Activated CD4-positive, alpha-beta T cell treated with anti-CD3 and anti-CD28 coated beads, Interleukin-2, amount 50 U/mL, for 48 hours (primary cell): ENCODE measurements around the gene TGFBR1.
"Not testable (repeated sequence)": the region's sequence is repeated elsewhere in the genome, so short reads cannot be mapped to it uniquely, and the experiment has no call there.

Experiments used
- DNase-seq, 2 experiments: peaks; one replicate each; pipeline ENCODE4 v3.0.0-alpha.2; 2020

TGFBR1 gene

GRCh38 chr9:99076483-99077171 is 28.3 kb upstream of the TGFBR1 start:
- DNase-seq: no peak

- no peak for DNase-seq
These were observed 26.2 kb upstream of the TGFBR1 start for GRCh38 chr9:99078717-99079116.

DNA sequence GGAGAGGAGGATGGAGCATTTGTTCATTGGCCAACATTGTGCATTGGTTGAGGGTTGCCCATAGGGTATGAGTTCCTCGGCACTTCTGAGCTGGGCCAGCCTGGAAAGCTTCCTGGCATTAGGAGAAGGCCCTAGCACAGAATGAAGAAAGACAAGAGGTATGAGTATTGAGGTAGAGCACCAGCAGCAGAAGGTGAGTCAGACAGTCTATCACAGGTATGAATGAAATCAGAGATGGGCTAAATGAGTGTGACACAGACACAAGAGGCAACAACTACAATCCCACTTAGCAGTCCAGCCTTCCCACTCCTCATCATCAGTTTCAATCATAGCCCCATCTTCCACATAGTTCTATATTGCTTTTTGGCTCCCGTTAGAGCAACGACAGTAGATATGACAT is 25.4 kb upstream of the TGFBR1 start:
- no peak for DNase-seq

DNA sequence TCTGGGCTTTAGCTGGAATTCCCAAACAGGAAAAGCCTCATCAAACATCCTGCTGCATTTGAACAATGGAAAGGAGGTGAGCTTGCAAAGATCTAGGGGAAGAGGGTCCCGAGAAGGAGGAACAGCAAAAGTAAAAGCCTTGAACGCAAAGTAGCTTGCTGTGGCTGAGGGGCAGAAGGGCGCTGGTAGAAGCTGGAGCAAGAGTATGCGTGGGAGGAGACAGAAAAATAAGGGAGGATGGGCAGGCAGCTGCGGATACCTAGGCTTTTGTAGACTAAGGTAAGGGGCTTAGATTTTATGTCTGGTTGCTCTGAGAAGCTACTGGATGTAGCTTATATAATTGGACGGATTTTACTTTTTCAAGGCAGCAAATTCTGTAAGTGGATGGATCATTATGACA is 21.9 kb upstream of the TGFBR1 start:
- no peak for DNase-seq

DNA sequence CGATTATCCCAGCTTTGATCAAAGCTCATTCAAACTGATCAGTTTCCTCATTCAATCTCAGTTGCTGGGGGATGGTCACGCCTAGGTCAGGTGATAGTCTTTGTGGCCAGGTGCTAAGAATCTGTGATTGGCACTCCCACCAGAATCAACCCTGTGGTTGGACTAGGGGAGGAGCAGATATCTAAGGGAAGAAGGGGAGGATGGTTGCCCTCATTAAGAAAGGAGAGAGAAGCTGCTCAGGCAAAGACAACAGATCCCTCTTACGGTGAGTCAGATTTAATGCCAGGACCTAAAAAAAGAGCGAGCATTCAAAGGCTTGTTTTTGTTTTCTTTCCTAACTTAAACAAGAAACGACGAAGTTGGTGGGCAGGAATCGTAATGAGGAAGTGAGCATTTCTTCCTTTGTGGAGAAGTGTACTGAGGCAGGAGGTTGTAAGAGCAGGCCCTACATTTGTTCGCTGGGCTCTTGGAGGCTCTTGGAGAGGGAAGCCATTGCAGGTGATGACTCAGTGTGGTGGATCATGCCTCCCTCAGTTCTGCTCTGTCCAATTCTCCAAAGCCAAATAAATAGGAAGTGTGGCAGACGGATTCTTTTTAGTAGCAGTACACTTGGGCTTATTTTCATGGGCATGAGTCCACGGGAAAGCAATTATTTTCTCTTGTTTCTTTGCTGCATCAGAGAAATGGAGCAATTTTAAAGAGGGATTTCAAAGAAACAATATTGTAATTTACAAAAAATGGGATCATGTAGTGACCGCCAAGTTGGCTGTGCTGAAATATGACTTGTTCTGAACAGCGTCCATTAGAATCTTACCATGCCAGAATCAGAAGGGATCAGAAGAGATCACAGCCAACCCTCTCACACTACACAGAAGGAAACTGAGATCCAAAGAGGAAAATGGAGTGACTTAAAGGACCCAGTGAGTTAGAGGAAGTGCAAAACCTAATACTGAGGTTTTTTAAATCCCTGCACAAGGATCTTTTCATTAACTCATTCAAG is 18.7 kb upstream of the TGFBR1 start:
- no peak for DNase-seq

GRCh38 chr9:99087462-99087861 is 17.5 kb upstream of the TGFBR1 start:
- no peak for DNase-seq

DNA sequence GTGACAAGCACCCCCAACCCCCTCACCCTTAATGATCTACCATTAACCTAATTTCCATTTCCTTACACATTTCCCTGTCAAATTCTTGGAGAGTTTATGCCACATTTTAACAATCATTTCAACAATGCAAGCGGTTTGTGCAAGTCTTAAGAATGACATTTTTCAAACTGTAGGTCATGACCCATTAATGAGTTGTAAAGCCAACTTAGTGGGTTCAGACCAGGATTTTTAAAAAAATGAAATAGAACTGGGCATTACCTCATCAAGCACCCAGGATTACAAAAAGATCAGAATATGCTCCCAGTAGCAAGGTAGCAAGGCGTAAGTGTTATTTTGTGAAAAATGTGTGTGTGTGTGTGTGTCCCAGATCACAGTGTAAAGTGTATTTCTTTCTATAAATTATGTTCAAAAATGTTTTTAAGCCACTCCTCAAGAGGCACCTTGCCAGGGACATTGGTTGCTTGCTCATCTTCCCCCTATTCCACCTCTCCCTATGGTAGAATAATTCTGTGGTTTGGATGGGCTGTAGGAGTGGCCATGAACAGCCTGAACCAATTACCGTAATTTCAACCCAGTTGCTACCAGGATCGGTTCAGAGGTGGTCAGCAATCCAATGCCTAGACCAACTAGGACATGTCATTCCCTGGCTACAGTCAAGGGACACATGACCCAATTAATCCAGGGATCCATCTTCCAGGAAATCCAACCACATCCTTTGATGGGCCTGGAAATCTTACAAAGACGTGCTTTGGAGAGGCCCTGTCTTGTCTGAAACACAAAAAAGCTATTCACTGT is 14.4 kb upstream of the TGFBR1 start:
- DNase-seq: no peak

- peak; percentile 39 to 59 for DNase-seq
These were observed 12.0 kb upstream of the TGFBR1 start for GRCh38 chr9:99092643-99093491.

DNA sequence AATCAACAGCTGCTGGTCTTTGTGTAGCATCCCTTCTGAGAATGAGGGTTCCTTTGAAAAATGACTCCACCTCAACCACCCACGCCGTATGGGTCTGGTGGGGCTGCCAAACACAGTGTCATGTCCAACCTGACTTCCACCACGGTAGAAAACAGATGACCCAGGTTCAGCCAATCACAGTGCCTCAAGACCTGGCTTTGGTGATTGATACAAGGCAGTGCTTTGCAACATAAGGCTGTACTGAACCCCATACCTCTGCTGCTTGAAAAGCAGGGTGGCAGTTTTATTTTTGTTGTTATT is 11.5 kb upstream of the TGFBR1 start:
- DNase-seq: peak in 1 of 2 experiments; percentile 46

GRCh38 chr9:99095565-99095964 is 9.3 kb upstream of the TGFBR1 start:
- no peak for DNase-seq

DNA sequence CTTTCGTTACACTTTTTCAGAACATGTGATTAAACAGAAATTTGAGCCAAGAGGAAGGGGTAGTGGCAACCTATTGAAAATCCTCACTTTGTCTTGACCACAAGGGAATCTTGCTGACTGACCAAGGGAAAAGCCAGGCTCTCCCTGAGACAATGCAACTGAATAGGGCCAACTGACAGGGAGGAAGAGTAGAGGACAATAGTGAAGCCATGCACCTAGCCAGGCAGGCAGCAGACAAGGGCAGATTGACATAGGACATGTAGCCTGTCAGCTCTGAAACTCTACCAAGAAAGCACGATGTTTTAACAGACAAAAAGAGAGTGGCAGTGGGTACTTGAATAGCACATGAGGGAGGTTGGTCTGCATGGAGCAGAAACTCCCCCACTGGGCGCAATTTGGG is 8.5 kb upstream of the TGFBR1 start:
- DNase-seq: no peak

DNA sequence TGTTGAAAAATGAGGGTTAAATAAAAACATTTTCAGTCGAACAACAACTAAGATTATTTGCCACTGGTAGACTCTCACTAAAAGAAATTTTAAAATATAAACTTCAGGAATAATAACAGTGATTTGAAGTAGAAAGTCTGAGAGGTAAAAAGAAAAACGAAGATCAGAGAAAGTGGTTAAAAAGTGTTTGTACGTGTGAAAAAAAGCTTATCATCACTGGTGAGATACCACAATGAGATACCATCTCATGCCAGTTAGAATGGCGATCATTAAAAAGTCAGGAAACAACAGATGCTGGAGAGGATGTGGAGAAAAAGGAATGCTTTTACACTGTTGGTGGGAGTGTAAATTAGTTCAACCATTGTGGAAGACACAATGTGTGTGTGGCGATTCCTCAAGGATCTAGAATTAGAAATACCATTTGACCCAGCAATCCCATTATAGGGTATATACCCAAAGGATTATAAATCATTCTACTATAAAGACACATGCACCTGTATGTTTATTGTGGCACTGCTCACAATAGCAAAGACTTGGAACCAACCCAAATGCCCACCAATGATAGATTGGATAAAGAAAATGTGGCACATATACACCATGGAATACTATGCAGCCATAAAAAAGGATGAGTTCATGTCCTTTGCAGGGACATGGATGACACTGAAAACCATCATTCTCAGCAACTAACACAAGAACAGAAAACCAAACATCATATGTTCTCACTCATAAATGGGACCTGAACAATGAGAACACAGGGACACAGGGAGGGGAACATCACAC is 4.9 kb upstream of the TGFBR1 start:
- not testable (repeated sequence) for DNase-seq

- no peak for DNase-seq
These were observed 3.6 kb upstream of the TGFBR1 start for GRCh38 chr9:99101271-99101670.

- no peak for DNase-seq
These were observed 3.1 kb upstream of the TGFBR1 start for GRCh38 chr9:99101812-99102211.

- no peak for DNase-seq
These were observed 1.6 kb upstream of the TGFBR1 start for GRCh38 chr9:99103054-99103895.

- DNase-seq: no peak
These were observed 933 bp upstream of the TGFBR1 start for GRCh38 chr9:99103901-99104458.

DNA sequence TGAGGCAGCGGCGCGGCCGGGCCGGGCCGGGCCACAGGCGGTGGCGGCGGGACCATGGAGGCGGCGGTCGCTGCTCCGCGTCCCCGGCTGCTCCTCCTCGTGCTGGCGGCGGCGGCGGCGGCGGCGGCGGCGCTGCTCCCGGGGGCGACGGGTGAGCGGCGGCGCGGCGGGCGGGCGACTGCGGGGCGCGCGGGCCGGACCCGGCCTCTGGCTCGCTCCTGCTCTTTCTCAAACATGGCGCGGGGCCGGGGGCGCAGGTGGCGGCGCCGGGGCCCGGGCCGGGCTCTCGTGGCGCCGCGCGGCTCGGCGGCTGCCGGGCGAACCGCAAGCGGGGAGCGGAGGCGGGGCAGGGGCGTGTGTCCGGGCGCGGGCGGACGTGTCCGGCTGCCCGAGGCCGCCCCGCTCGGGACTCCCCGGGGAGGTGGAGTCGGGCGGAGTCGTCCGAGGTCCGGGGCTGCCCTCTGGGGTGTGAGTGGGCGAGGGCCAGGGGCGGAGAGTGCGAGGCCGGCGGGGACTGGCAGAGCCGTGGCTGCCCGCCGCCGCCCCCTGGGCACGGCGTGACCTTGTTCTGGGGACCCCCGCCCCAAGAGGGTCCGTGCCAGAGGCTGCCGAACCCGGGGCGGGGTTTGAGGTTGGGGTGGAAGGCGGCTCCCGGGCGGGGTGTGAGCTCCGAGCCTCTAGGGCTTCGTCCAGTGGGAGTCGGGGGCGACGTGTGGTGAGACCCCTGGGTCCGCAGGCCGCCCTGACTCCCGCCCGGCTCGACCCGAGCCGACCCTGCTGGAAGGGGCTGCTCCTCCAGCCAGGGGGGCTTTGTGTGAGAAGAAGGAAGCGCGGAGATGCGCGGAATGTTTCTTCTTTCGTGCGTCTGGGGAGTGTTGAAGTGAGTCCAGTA is 485 bp downstream of the TGFBR1 start:
- peak; percentile 46 to 58 for DNase-seq

- no peak for DNase-seq
These were observed 1.1 kb downstream of the TGFBR1 start for GRCh38 chr9:99106044-99106375.

DNA sequence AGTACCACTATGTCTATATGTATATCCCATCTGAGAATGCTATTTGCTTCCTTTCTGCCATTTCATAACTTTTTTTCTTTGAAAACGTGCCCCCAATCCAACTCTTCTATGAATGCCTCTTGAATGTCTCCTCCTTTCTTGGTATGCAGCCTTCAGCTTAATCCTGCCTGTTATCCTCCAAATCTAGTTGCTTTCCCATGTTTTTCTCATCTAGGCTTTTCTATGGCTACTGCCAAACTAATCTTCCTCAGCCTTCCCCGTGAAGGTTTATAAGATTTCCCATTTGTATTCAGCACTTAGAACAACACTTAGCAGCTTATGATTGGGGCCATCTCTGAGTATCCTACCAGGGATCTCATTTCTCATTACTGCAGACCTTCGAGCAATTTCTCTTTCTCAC is 2.5 kb downstream of the TGFBR1 start:
- no peak for DNase-seq
